Loucy (cell line): ENCODE results near the gene WWOX.

Experiments used
- CTCF ChIP-seq: fragments of 200-600 bp; sonication (generic); conservative IDR thresholded peaks from 2 replicates; pipeline ENCODE4 v1.5.1; 2014; ENCODE audit warnings: mild to moderate bottlenecking, antibody characterized with exemption, low read length
- EZH2phosphoT487 ChIP-seq: fragments of 200-600 bp; IDR thresholded peaks from 2 replicates; pipeline ENCODE4 v1.6.1; 2018; ENCODE audit warnings: antibody characterized with exemption, mild to moderate bottlenecking, moderate library complexity, borderline replicate concordance

- TF ChIP-seq CTCF (no peak), EZH2phosphoT487 (no peak)
Measured at GRCh38 chr16:79257953-79258490, 1158.6 kb downstream of the WWOX start.
